Body of pancreas (tissue), 4 donors: ENCODE results near the gene CISH.

Source experiments
- POLR2A ChIP-seq, 3 donors: fragments of 450-650 bp; IDR thresholded peaks; one replicate each; pipeline ENCODE4 v1.6.1; 2016; ENCODE audit warnings: antibody characterized with exemption in 3 of 3, mild to moderate bottlenecking in 2 of 3
- TF ChIP-seq, protein P1 (sequence below), 7 experiments: fragments of 450-650 bp in 4 of 7; fragments of 200-600 bp in 3 of 7; sonication (generic) in 3 of 7; IDR thresholded peaks; one replicate each; pipeline ENCODE4 v1.5.1; 2016 to 2019; ENCODE audit warnings: antibody characterized with exemption in 7 of 7

DNA sequence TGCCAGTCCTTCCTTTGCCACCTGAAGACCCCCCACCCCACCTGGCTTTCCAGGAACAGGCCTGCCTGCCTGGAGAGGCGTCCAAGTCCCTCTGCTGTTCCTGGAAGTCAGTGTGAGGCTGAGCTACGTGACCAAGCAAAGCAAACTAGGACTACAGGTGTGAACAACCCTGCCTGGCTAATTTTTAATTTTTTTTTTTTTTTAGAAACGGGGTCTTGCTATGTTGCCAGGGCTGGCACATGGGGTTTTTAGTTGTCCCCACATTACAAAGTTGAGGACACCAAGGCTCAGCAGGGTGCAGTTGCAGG is 24.9 kb downstream of the CISH start:
- TF ChIP-seq POLR2A (IDR thresholded peaks at IDR 0.05) = no peak
- TF ChIP-seq, protein P1, sequence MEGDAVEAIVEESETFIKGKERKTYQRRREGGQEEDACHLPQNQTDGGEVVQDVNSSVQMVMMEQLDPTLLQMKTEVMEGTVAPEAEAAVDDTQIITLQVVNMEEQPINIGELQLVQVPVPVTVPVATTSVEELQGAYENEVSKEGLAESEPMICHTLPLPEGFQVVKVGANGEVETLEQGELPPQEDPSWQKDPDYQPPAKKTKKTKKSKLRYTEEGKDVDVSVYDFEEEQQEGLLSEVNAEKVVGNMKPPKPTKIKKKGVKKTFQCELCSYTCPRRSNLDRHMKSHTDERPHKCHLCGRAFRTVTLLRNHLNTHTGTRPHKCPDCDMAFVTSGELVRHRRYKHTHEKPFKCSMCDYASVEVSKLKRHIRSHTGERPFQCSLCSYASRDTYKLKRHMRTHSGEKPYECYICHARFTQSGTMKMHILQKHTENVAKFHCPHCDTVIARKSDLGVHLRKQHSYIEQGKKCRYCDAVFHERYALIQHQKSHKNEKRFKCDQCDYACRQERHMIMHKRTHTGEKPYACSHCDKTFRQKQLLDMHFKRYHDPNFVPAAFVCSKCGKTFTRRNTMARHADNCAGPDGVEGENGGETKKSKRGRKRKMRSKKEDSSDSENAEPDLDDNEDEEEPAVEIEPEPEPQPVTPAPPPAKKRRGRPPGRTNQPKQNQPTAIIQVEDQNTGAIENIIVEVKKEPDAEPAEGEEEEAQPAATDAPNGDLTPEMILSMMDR (IDR thresholded peaks at IDR 0.05) = no peak
